ENCODE measurements around the gene CFAP43. TPM values are rescaled to one million over a fixed set of nuclear protein-coding genes. Genes with fewer than 3 reads are reported as not detected.
A peak's percentile ranks its signal among the peaks of the same experiment; 100 is the strongest.
"Not testable (repeated sequence)": the region's sequence is repeated elsewhere in the genome, so short reads cannot be mapped to it uniquely, and the experiment has no call there.

The CFAP43 gene
- total RNA-seq, 2 experiments from 2014 or later: 0.18 TPM; not detected in 1

DNA sequence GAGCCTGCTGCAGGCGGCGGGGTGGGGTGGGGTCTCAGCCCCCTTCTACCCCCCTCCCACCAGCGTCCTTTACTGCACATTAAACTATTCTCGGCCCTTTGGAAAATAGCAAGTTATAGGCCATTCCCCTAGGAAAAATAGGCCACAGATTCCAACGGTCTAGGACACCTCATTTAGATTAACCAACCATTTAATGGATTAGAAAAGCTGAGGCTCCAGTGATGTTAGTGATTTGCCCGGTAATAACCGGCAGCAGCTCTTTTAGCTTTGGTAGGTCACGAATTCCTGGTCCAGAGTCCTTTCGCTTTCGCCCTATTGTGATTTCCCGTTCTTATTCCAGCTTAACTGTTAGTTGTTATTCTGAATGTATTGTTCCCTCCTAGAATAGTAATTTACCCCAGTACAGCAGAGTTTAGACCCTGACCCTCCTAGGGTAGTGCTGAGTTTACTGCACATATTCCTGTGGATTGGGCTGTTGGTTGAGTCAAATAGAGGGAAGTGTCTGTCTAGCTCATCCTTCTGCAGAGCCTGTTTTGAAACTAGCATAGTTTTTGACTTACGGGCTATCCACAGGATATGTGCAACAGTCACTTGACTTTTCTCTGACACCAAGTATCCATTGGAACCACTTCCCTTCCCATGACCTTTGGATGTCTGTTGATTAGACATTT is 23.3 kb upstream of the CFAP43 start:
- Mint-ChIP-seq H3K27me3 (ENCODE audit: low read depth) (no peaks in the 10 kb centered on the region), H3K9me3 (ENCODE audit: insufficient read depth) (no peaks in the 10 kb centered on the region), H3K4me1 (ENCODE audit: low read depth) (peaks cover 58% of the 10 kb centered on the region), H3K27ac (peak overlapping the region; percentile 88), H3K36me3 (ENCODE audit: low read depth) (peaks cover 37% of the 10 kb centered on the region), H3K4me3 (peak overlapping the region; percentile 93)
- POLR2A ChIA-PET: interaction anchor here (2.0 to 5.1 kb wide), 2 partner anchors 12 to 83 kb away, joined by 5 to 34 read pairs; partner anchors contain the start of genes GSTO2 and ITPRIP
- CTCF ChIA-PET: interaction anchor here (0.5 to 12.5 kb wide), 14 partner anchors 10 to 354 kb away, joined by 3 to 94 read pairs (median 4); partner anchors contain the start of genes CFAP43, CFAP58, GSTO2 and ITPRIP
- DNase-seq (no peak), ATAC-seq (peak; percentile 52)

DNA sequence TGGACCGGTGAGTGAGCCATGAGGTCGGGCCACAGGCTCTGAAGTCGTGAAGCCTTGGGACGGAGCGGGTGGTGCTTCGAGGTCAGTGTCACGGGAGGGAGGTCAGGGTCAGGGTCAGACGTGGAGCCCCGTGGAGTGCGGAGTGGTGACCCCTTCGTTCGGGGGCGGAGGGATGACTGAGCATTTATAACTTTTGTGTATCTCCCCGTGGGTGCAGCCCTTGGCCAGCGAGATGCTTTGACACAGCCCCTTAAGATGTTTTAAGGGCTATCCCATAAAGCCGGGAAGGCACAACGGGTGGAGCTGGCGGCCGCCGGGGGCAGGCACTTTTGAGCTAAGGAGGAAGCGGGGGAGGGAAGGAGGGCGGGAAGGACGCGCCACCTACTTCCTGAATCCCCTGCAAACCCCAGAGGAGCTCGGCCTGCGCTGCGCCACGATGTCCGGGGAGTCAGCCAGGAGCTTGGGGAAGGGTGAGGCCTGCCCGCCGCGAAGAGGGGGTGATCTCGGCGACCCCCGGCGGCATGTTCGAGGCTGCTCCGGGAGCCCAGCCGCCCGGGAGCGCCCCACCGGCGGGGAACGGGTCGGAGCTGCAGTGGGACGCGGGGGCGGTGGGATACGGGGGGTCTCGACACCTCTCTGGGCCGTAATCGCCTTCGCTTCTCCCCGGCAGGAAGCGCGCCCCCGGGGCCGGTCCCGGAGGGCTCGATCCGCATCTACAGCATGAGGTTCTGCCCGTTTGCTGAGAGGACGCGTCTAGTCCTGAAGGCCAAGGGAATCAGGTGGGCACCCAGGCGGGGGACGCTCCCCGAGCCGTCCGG is 22.5 kb upstream of the CFAP43 start, which contains the start of gene GSTO1:
Gene GSTO1 (plus strand): TSS at position 400 of the 818 bp plus-strand sequence. CDS start 37 bp downstream, at position 437.
- peak; percentile 62 for DNase-seq
- peak within 1 kb of the TSS; percentile 93 for H3K4me3 Mint-ChIP-seq
- peaks cover 50% of the 10 kb centered on the region for H3K4me1 Mint-ChIP-seq (ENCODE audit: low read depth)
- H3K9me3 Mint-ChIP-seq (ENCODE audit: insufficient read depth): no peaks in the 10 kb centered on the region
- CTCF ChIA-PET: interaction anchor here (0.5 to 12.5 kb wide), 13 partner anchors 11 to 367 kb away, joined by 3 to 94 read pairs (median 4); partner anchors contain the start of genes CFAP43, CFAP58, GSTO2 and ITPRIP
- POLR2A ChIA-PET: interaction anchor here (0.6 to 5.1 kb wide), 7 partner anchors 8 to 133 kb away, joined by 3 to 34 read pairs (median 6); partner anchors contain the start of genes CFAP43, GSTO2, ITPRIP and SFR1
- peak within 1 kb of the TSS; percentile 97 for H3K27ac Mint-ChIP-seq
- H3K36me3 Mint-ChIP-seq (ENCODE audit: low read depth): peaks cover 30% of the 10 kb centered on the region
- peaks cover 4% of the 10 kb centered on the region for H3K27me3 Mint-ChIP-seq (ENCODE audit: low read depth)
- ATAC-seq: peak; percentile 81

DNA sequence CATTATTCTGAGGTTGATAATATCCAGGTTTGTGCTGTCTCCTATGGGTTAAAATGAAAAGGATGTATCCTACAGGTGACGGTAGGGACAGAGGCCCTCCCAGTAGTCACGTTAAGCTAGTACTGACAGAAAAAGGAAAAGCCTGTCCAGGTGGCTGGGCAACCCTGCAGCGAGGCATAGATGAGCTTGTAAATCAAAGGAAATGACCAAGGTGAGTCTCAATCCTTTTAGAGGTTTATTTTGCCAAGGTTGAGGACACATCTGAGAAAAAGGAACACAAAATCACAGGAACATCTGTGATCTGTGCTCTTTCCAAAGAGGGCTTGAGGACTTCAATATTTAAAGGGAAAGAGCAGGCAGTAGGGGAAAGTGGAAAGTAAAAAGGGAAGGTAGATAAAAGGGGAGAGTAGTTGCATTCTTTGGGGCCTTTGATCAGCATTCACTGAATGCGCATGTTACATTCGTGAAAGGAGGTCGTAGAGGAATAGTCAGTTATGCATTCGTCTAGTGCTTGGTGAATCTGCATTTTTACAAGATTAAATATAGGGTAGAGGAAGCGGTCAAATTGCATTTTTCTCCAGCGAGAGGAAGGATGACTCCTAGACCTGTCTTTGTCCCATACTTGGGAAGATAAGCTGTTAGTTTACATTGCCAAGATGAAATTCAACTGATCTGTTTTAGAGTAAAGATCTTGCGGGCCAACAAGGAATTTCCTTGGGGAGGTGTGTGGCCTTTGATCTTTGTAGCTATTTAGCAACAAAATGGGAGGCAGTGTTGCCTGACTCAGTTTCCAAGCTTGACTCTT is 21.6 kb upstream of the CFAP43 start:
- ATAC-seq: no peak
- H3K4me3 Mint-ChIP-seq: peak overlapping the region; percentile 93
- CTCF ChIA-PET: interaction anchor here (0.7 to 12.5 kb wide), 10 partner anchors 8 to 366 kb away, joined by 3 to 94 read pairs (median 7); partner anchors contain the start of genes CFAP43 and CFAP58
- POLR2A ChIA-PET: interaction anchor here (0.6 to 5.1 kb wide), 8 partner anchors 9 to 132 kb away, joined by 3 to 34 read pairs (median 6); partner anchors contain the start of genes CFAP43, GSTO2, ITPRIP and SFR1
- peaks cover 21% of the 10 kb centered on the region for H3K36me3 Mint-ChIP-seq (ENCODE audit: low read depth)
- DNase-seq: no peak
- peaks cover 41% of the 10 kb centered on the region for H3K4me1 Mint-ChIP-seq (ENCODE audit: low read depth)
- peaks cover 7% of the 10 kb centered on the region for H3K27me3 Mint-ChIP-seq (ENCODE audit: low read depth)
- no peaks in the 10 kb centered on the region for H3K9me3 Mint-ChIP-seq (ENCODE audit: insufficient read depth)
- H3K27ac Mint-ChIP-seq: peak overlapping the region; percentile 97

DNA sequence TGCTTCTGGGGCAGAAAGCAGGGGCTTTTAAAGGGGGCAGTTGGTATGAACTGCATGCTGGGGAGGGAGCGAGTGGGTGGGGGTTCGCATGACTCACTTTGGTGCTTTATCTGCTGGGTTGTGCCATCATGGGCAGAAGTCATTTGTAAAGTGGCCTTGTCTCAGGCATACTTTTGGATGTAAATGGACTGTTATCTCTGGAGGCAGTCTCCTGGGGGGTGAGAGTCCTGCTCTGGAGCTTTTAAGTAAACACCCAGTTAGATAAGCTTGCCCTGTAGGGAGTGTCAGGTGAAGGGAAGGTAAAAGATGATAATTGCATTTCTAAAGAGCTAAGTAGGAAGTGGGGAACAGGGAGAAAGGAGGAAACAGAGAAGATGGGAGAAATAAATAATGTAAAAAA is 20.9 kb upstream of the CFAP43 start:
- no peak for ATAC-seq
- H3K36me3 Mint-ChIP-seq (ENCODE audit: low read depth): peaks cover 15% of the 10 kb centered on the region
- peaks cover 7% of the 10 kb centered on the region for H3K27me3 Mint-ChIP-seq (ENCODE audit: low read depth)
- ChIA-PET POLR2A (interaction anchor here (1.1 to 2.8 kb wide), 2 partner anchors 10 to 21 kb away, joined by 3 to 11 read pairs; partner anchors contain the start of gene CFAP43), CTCF (interaction anchor here (1.1 to 12.5 kb wide), 4 partner anchors 9 to 21 kb away, joined by 3 to 94 read pairs (median 18); no protein-coding TSS in a partner anchor)
- H3K27ac Mint-ChIP-seq: no peak overlapping the region
- DNase-seq: no peak
- H3K4me1 Mint-ChIP-seq (ENCODE audit: low read depth): peaks cover 37% of the 10 kb centered on the region
- H3K4me3 Mint-ChIP-seq: no peak overlapping the region
- no peaks in the 10 kb centered on the region for H3K9me3 Mint-ChIP-seq (ENCODE audit: insufficient read depth)

DNA sequence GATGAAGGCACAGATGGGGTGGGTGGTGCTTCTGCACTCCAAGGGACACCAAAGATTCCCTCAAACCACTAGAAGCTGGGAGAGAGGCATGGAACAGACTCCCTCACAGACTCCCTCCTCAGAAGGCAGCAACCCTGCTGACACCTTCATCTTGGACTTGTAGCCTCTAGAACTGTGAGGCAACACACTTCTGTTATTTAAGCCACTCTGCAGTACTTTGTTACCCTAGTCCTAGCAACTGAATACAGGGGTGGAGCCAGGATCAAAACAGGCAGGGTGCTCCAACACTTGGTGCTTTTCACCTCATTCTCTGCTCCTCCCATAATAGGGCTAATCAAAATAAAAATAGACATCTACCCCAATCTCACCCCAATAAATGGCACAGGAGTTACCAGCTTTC is 20.2 kb upstream of the CFAP43 start:
- DNase-seq (no peak), ATAC-seq (no peak)
- CTCF ChIA-PET: interaction anchor here (12.5 kb wide), 1 partner anchor 22 kb away, joined by 94 read pairs; no protein-coding TSS in a partner anchor
- POLR2A ChIA-PET: interaction anchor here (1.1 to 2.8 kb wide), 2 partner anchors 11 to 21 kb away, joined by 3 to 11 read pairs; partner anchors contain the start of gene CFAP43
- H3K9me3 Mint-ChIP-seq (ENCODE audit: insufficient read depth): no peaks in the 10 kb centered on the region
- peaks cover 7% of the 10 kb centered on the region for H3K27me3 Mint-ChIP-seq (ENCODE audit: low read depth)
- H3K4me3 Mint-ChIP-seq: no peak overlapping the region
- H3K36me3 Mint-ChIP-seq (ENCODE audit: low read depth): peaks cover 12% of the 10 kb centered on the region
- no peak overlapping the region for H3K27ac Mint-ChIP-seq
- peaks cover 39% of the 10 kb centered on the region for H3K4me1 Mint-ChIP-seq (ENCODE audit: low read depth)

DNA sequence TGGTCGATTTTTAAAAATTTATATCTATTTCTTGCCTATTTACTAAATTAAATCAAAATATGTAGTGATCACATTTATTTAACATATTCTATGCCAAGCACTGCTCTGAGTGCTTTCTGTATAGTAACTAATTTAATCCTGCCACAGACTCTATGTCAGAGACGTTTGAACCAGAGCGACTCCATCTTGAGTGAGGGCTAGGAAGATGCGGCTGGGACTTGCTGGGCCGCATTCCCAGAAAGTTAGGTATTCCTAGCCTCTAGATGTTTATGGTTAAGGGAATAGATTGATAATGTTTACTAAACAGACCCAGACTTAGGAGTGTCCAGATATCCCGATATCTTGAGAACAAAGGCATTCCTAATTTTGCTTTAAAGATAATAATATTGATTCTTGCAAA is 19.3 kb upstream of the CFAP43 start:
- H3K9me3 Mint-ChIP-seq (ENCODE audit: insufficient read depth): peaks cover 3% of the 10 kb centered on the region
- ATAC-seq (no peak), DNase-seq (no peak)
- no peak overlapping the region for H3K4me3 Mint-ChIP-seq
- H3K4me1 Mint-ChIP-seq (ENCODE audit: low read depth): peaks cover 40% of the 10 kb centered on the region
- H3K36me3 Mint-ChIP-seq (ENCODE audit: low read depth): peaks cover 12% of the 10 kb centered on the region
- H3K27ac Mint-ChIP-seq: no peak overlapping the region
- POLR2A ChIA-PET: no interaction called here
- CTCF ChIA-PET: no interaction called here
- peaks cover 7% of the 10 kb centered on the region for H3K27me3 Mint-ChIP-seq (ENCODE audit: low read depth)

DNA sequence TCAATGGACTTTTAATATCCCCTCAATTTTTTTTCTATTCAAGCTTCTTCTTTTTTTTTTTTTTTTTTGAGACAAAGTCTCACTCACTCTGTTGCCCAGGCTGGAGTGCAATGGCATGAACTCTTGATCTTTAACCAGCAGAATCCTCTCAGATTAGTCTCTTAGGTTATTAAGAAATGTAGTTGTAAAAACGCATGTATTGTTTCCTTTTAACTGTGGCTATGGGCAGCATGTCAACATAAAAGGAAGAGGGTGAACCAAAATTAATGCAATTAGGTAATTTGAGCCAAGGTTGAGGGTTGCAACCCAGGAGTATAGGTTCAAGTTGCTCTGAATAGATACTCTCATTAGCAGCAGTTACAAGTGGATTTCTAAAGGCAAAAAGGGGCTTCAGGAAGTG is 18.2 kb upstream of the CFAP43 start:
- ATAC-seq (no peak), DNase-seq (no peak)
- ChIA-PET POLR2A (no interaction called here), CTCF (interaction anchor here (0.9 kb wide), 1 partner anchor 19 kb away, joined by 3 read pairs; no protein-coding TSS in a partner anchor)
- Mint-ChIP-seq H3K36me3 (ENCODE audit: low read depth) (peaks cover 9% of the 10 kb centered on the region), H3K4me1 (ENCODE audit: low read depth) (peaks cover 32% of the 10 kb centered on the region), H3K9me3 (ENCODE audit: insufficient read depth) (peaks cover 12% of the 10 kb centered on the region), H3K27me3 (ENCODE audit: low read depth) (peaks cover 7% of the 10 kb centered on the region), H3K4me3 (no peak overlapping the region), H3K27ac (no peak overlapping the region)

DNA sequence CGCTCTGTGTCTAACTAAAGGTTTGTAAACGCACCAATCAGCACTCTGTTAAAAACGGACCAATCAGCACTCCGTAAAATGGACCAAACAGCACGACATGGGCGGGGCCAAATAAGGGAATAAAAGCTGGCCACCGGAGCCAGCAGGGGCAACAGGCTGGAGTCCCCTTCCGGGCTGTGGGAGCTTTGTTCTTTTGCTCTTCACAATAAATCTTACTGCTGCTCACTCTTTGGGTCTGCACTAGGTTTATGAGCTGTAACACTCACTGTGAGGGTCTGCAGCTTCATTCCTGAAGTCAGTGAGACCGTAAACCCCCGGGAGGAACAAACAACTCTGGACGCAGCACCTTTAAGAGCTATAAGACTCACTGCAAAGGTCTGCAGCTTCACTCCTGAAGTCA is 16.8 kb upstream of the CFAP43 start:
- not testable (repeated sequence) for H3K27ac Mint-ChIP-seq; H3K4me3 Mint-ChIP-seq; ATAC-seq; H3K36me3 Mint-ChIP-seq (ENCODE audit: low read depth); H3K27me3 Mint-ChIP-seq (ENCODE audit: low read depth); DNase-seq
- peaks cover 25% of the 10 kb centered on the region for H3K4me1 Mint-ChIP-seq (ENCODE audit: low read depth)
- peaks cover 15% of the 10 kb centered on the region for H3K9me3 Mint-ChIP-seq (ENCODE audit: insufficient read depth)
- CTCF ChIA-PET: interaction anchor here (1.2 to 3.2 kb wide), 2 partner anchors 11 to 26 kb away, joined by 5 to 17 read pairs; no protein-coding TSS in a partner anchor
- POLR2A ChIA-PET: interaction anchor here (0.7 to 1.5 kb wide), 3 partner anchors 20 to 127 kb away, joined by 3 to 5 read pairs (median 3); partner anchors contain the start of genes GSTO2 and SFR1

DNA sequence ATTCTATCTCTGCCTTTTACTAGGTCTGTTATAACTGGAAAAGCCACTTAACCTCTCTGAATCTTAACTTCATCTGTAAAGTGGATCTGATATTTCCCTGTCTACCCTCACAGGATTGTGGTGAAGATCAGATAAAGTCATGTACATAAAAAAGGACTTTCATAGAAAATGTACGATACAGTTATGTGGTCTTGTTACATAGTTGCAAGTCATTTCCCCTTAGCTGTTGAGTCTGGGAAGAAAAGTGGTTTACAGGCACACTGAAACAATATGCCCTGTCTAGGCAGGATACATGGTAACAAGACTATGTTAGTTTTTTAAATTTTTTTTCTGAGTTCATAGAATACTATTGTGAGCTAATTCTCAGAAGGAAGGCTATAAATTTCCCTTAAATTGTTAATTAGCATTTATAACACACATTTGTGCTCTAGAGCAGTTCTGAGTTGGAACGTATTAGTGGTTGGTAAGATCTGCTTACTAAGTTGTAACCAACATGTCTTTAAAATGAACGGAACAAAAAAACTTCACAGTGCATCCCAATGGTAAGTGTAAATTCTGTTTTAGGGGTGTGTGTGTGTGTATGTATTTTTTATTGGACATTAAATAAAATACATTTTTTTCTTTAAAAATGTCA is 15.5 kb upstream of the CFAP43 start:
- no peak overlapping the region for H3K4me3 Mint-ChIP-seq
- H3K27ac Mint-ChIP-seq: peak overlapping the region; percentile 58
- POLR2A ChIA-PET: interaction anchor here (1.2 to 1.5 kb wide), 3 partner anchors 16 to 126 kb away, joined by 3 to 5 read pairs (median 4); partner anchors contain the start of genes CFAP43, GSTO2 and SFR1

DNA sequence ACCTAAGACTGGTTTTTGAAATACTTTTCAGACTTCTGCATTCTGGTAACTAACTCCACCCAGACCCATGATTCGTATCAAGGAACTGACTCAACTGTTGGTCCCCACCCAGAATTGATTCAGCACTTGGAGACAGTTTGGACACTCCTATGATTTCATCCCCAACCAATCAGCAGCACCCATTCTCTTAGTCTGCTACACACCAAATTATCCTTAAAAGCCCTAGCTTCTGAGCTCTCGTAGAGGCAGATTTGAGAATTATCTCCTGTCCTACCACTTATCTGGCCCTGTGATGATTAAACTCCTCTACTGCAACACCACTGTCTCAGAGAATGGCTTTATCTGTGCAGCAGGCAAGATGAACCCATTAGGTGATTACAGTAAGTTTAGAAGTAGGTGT is 14.8 kb upstream of the CFAP43 start:
- H3K36me3 Mint-ChIP-seq (ENCODE audit: low read depth): peaks cover 9% of the 10 kb centered on the region
- H3K4me3 Mint-ChIP-seq: no peak overlapping the region
- DNase-seq (no peak), ATAC-seq (peak; percentile 31)
- POLR2A ChIA-PET: interaction anchor here (1.2 kb wide), 1 partner anchor 15 kb away, joined by 4 read pairs; the partner anchor contains the start of gene CFAP43
- peak overlapping the region; percentile 58 for H3K27ac Mint-ChIP-seq
- peaks cover 16% of the 10 kb centered on the region for H3K4me1 Mint-ChIP-seq (ENCODE audit: low read depth)
- peaks cover 12% of the 10 kb centered on the region for H3K27me3 Mint-ChIP-seq (ENCODE audit: low read depth)
- H3K9me3 Mint-ChIP-seq (ENCODE audit: insufficient read depth): peaks cover 15% of the 10 kb centered on the region
- CTCF ChIA-PET: interaction anchor here (1.0 to 3.2 kb wide), 3 partner anchors 14 to 44 kb away, joined by 3 to 17 read pairs (median 3); partner anchors contain the start of gene CFAP43

More for the DNA sequence above, 15.5 kb upstream of the CFAP43 start:
- Mint-ChIP-seq H3K9me3 (ENCODE audit: insufficient read depth) (peaks cover 15% of the 10 kb centered on the region), H3K4me1 (ENCODE audit: low read depth) (peaks cover 16% of the 10 kb centered on the region), H3K27me3 (ENCODE audit: low read depth) (peaks cover 10% of the 10 kb centered on the region), H3K36me3 (ENCODE audit: low read depth) (peaks cover 9% of the 10 kb centered on the region)
- ATAC-seq (peak; percentile 72), DNase-seq (no peak)
- CTCF ChIA-PET: interaction anchor here (0.7 to 3.2 kb wide), 7 partner anchors 12 to 561 kb away, joined by 3 to 17 read pairs (median 3); partner anchors contain the start of gene CFAP43
